ENCODE data around the gene RFLNA. TPM values are rescaled to one million over a fixed set of nuclear protein-coding genes. Genes with fewer than 3 reads are reported as not detected.

RFLNA gene
- total and polyA plus RNA-seq, 2 of the 4 experiments (the other 2 are of a cell fraction), result not detected

DNA sequence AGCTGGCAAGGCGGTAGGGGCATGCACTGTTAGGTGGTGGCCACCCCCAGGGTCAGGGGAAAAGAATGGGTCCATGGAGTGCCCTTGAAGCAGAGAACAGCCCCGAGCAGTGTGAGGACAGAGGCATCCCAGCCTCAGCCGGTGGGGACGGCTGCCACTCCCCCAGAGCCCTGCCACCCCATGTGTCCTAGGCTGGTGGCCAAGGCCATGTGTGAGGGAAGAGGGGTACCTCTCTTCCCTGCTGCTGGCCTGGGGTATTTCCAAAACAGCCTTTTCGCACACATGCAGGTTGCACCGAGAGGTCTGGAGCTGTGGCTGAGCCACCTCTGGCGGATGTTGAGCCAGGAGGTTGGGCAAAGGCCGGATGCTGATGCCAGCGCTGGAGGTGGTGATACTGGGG, 19.9 kb downstream of the RFLNA start:
- no peak overlapping the region for H2BK5ac ChIP-seq (ENCODE audit: low read depth, low read length, poor library complexity, severe bottlenecking)
- H3K18ac ChIP-seq (ENCODE audit: low read depth, low read length), result no peak overlapping the region
- ChIA-PET CTCF (no interaction called here), POLR2A (ENCODE audit: unreplicated experiment) (no interaction called here)
- H3K4ac ChIP-seq (ENCODE audit: low read depth, low read length), result no peak overlapping the region
- H3K4me2 ChIP-seq (ENCODE audit: low read depth, low read length), result no peak overlapping the region
- H2BK120ac ChIP-seq (ENCODE audit: low read depth, low read length), result no peak overlapping the region
- no peak overlapping the region for H3K27ac ChIP-seq (ENCODE audit: insufficient read depth, low read length)
- no peak overlapping the region for H4K8ac ChIP-seq (ENCODE audit: low read depth in 2 of 2, low read length in 2 of 2)
- no peak overlapping the region for H3K4me3 ChIP-seq (ENCODE audit: insufficient read depth, low read depth, low read length)
- H2AK5ac ChIP-seq (ENCODE audit: low read depth, low read length), result no peak overlapping the region
- H3K9me1 ChIP-seq (ENCODE audit: insufficient read depth, low read length), result no peaks in the 10 kb centered on the region
- no peak overlapping the region for H3K23ac ChIP-seq (ENCODE audit: low read depth, low read length)
- no peak overlapping the region for H4K5ac ChIP-seq (ENCODE audit: low read depth, low read length)
- peaks cover 3% of the 10 kb centered on the region; the same call in 1 of the 2 replicates for H3K9me3 ChIP-seq (ENCODE audit: control insufficient read depth, insufficient read depth, low read length)
- H3K14ac ChIP-seq (replicated peaks; ENCODE audit: low read depth, low read length), result no peak overlapping the region
- H3K27me3 ChIP-seq (ENCODE audit: control insufficient read depth, insufficient read depth, low read length), result peaks cover 46% of the 10 kb centered on the region
- in situ Hi-C loops (cut with MboI; ENCODE audit: low sequenced_read_pairs) (loop anchor here (5.0 kb wide), 1 partner anchor 277 kb away; no protein-coding TSS in a partner anchor), intact Hi-C loops (cut with micrococcal nuclease) (no loop called here), dilution Hi-C loops (cut with HindIII; ENCODE audit: low sequenced_read_pairs, unreplicated experiment) (no loop called here)
- no peak overlapping the region for H2AFZ ChIP-seq (replicated peaks; ENCODE audit: low read length, poor library complexity)
- H3K9ac ChIP-seq (ENCODE audit: low read depth, low read length), result no peak overlapping the region
- H2BK15ac ChIP-seq (ENCODE audit: low read depth, low read length), result no peak overlapping the region
- 62% methylated on average over 4 of the region's 9 CpGs; no CpG with 5 or more reads in 1 of the 2 experiments for WGBS, 2 experiments (ENCODE audit: extremely low coverage in 2 of 2, insufficient read length in 1 of 2)
- DNase-seq (no peak), ATAC-seq (ENCODE audit: low read depth) (no peak)
- H4K91ac ChIP-seq (ENCODE audit: insufficient read depth, low read depth, low read length), result no peak overlapping the region
- H3K56ac ChIP-seq (ENCODE audit: extremely low read depth, insufficient read depth, low read length), result no peak overlapping the region
- H3K36me3 ChIP-seq (ENCODE audit: control insufficient read depth, insufficient read depth, low read length), result no peaks in the 10 kb centered on the region
- BruUV-seq (replicated peaks), result no TSS peak
- TF ChIP-seq CHD1 (IDR thresholded peaks at IDR 0.05; ENCODE audit: low read depth, low read length), result no peak
- no peak for TF ChIP-seq MXI1 (IDR thresholded peaks at IDR 0.05; ENCODE audit: borderline replicate concordance, low read depth, low read length)
- TF ChIP-seq, protein P1, sequence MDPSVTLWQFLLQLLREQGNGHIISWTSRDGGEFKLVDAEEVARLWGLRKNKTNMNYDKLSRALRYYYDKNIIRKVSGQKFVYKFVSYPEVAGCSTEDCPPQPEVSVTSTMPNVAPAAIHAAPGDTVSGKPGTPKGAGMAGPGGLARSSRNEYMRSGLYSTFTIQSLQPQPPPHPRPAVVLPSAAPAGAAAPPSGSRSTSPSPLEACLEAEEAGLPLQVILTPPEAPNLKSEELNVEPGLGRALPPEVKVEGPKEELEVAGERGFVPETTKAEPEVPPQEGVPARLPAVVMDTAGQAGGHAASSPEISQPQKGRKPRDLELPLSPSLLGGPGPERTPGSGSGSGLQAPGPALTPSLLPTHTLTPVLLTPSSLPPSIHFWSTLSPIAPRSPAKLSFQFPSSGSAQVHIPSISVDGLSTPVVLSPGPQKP (IDR thresholded peaks at IDR 0.05; ENCODE audit: borderline replicate concordance, low read depth, low read length), result no peak
- no peak for TF ChIP-seq MAZ (IDR thresholded peaks at IDR 0.05; ENCODE audit: borderline replicate concordance, low read depth, low read length)
- no peak for TF ChIP-seq RAD21 (IDR thresholded peaks at IDR 0.05; ENCODE audit: low read length)
- TF ChIP-seq SMC3 (IDR thresholded peaks at IDR 0.05; ENCODE audit: low read depth, low read length), result no peak
- no peak for TF ChIP-seq RFX5 (IDR thresholded peaks at IDR 0.05; ENCODE audit: low read depth, low read length)
- no peak for TF ChIP-seq RCOR1 (IDR thresholded peaks at IDR 0.05; ENCODE audit: insufficient replicate concordance, low read length)
- TF ChIP-seq, protein P2, sequence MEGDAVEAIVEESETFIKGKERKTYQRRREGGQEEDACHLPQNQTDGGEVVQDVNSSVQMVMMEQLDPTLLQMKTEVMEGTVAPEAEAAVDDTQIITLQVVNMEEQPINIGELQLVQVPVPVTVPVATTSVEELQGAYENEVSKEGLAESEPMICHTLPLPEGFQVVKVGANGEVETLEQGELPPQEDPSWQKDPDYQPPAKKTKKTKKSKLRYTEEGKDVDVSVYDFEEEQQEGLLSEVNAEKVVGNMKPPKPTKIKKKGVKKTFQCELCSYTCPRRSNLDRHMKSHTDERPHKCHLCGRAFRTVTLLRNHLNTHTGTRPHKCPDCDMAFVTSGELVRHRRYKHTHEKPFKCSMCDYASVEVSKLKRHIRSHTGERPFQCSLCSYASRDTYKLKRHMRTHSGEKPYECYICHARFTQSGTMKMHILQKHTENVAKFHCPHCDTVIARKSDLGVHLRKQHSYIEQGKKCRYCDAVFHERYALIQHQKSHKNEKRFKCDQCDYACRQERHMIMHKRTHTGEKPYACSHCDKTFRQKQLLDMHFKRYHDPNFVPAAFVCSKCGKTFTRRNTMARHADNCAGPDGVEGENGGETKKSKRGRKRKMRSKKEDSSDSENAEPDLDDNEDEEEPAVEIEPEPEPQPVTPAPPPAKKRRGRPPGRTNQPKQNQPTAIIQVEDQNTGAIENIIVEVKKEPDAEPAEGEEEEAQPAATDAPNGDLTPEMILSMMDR (conservative IDR thresholded peaks at IDR 0.05; ENCODE audit: low read depth, low read length), result no peak
- no peak for TF ChIP-seq BHLHE40 (IDR thresholded peaks at IDR 0.05; ENCODE audit: low read depth, low read length)
- no peak for TF ChIP-seq CEBPB (IDR thresholded peaks at IDR 0.05; ENCODE audit: low read depth, low read length)
- peak overlapping the region; percentile 78 for H2AK9ac ChIP-seq (replicated peaks; ENCODE audit: low read depth, low read length, poor library complexity)
- H3K4me1 ChIP-seq (ENCODE audit: control insufficient read depth, insufficient read depth, low read length), result no peaks in the 10 kb centered on the region
- H3K79me1 ChIP-seq (ENCODE audit: low read depth in 1 of 2, low read length in 2 of 2), result no peaks in the 10 kb centered on the region
- no peaks in the 10 kb centered on the region for H4K20me1 ChIP-seq (ENCODE audit: insufficient read depth, low read length)
- no peak overlapping the region for H2BK20ac ChIP-seq (ENCODE audit: low read depth, low read length)

All from IMR-90 (cell line).